Activated B cell treated with CpG ODN at 0.5 μM for 24 hours (primary cell): ENCODE data around the gene SNX10. TPM values are rescaled to one million over a fixed set of nuclear protein-coding genes. Genes with fewer than 3 reads are reported as not detected.

Source experiments
- ATAC-seq: fragments of 200-7000 bp; cut with Tn5 transposase; one replicate; pipeline ENCODE4 v1.10.0; 2021; ENCODE audit warnings: low read depth, mild to moderate bottlenecking, moderate library complexity
- CTCF ChIA-PET: fragments of 350-600 bp; sonication (Branson Sonifier 250); formaldehyde crosslinking; loops from one replicate; lab custom pipeline; 2021; ENCODE audit warnings: antibody characterized with exemption; lab: Charles Lee
- POLR2A ChIA-PET: fragments of 350-600 bp; sonication (Branson Sonifier 250); formaldehyde crosslinking; loops from one replicate; lab custom pipeline; 2021; ENCODE audit warnings: antibody characterized with exemption; lab: Charles Lee
- DNase-seq: peaks from one replicate; pipeline ENCODE4 v3.0.0; 2022
- H3K27ac Mint-ChIP-seq: one replicate; pipeline ENCODE4 v1.8.0; 2020; ENCODE audit warnings: mixed read lengths
- H3K27me3 Mint-ChIP-seq: one replicate; pipeline ENCODE4 v1.8.0; 2021; ENCODE audit warnings: mixed read lengths
- H3K36me3 Mint-ChIP-seq: one replicate; pipeline ENCODE4 v1.8.0; 2021; ENCODE audit warnings: low read depth, mixed read lengths
- H3K4me1 Mint-ChIP-seq: one replicate; pipeline ENCODE4 v1.8.0; 2021; ENCODE audit warnings: mixed read lengths
- H3K4me3 Mint-ChIP-seq: one replicate; pipeline ENCODE4 v1.8.0; 2020; ENCODE audit warnings: mild to moderate bottlenecking, mixed read lengths
- H3K9me3 Mint-ChIP-seq: one replicate; pipeline ENCODE4 v1.8.0; 2020; ENCODE audit warnings: mixed read lengths
- CTCF ChIP-seq: fragments of 200-600 bp; IDR thresholded peaks from one replicate; pipeline ENCODE4 v1.8.0; 2022; ENCODE audit warnings: antibody characterized with exemption, mild to moderate bottlenecking
- intact Hi-C: fragments of 100-400 bp; cut with micrococcal nuclease; formaldehyde crosslinking; loops from one replicate; pipeline ENCODE4 v1.15.1; 2024
- total RNA-seq: library from RNA; stranded (reverse); gene quantifications from 2 replicates; pipeline ENCODE4 v1.2.3, GENCODE V29; 2022

Gene SNX10
- total RNA-seq, 1 donor from 2014 or later, result 32.3 TPM

- CTCF ChIA-PET, result no interaction called here
- H3K4me1 Mint-ChIP-seq, result peaks cover 8% of the 10 kb centered on the region
Measured at GRCh38 chr7:26423436-26423835, 131.8 kb downstream of the SNX10 start.

More at GRCh38 chr7:26423436-26423835, 131.8 kb downstream of the SNX10 start:
- intact Hi-C loops, result no loop called here
- Mint-ChIP-seq H3K27ac (no peak overlapping the region), H3K9me3 (no peaks in the 10 kb centered on the region), H3K27me3 (no peaks in the 10 kb centered on the region), H3K4me3 (no peak overlapping the region), H3K36me3 (no peaks in the 10 kb centered on the region)
- TF ChIP-seq CTCF, result no peak
- no peak for DNase-seq
- POLR2A ChIA-PET, result no interaction called here
- no peak for ATAC-seq

Other genes starting within 250 kb of the SNX10 start
- gene NFE2L3, start 139.7 kb upstream of the SNX10 start, total RNA-seq, result 2.7 and 3.0 TPM in 2 replicates
- gene HNRNPA2B1, start 91.1 kb upstream of the SNX10 start, total RNA-seq, result 618 and 634 TPM in 2 replicates
- 123 and 125 TPM in 2 replicates for gene CBX3, start 90.1 kb upstream of the SNX10 start, total RNA-seq